H4 (cell line): ENCODE measurements around the gene PKIG. TPM values are rescaled to one million over a fixed set of nuclear protein-coding genes. Genes with fewer than 3 reads are reported as not detected.
A peak's percentile ranks its signal among the peaks of the same experiment; 100 is the strongest.
"Not testable (repeated sequence)": the region's sequence is repeated elsewhere in the genome, so short reads cannot be mapped to it uniquely, and the experiment has no call there.

Source experiments
- DNase-seq: peaks from one replicate; pipeline ENCODE4 v3.0.0-alpha.2; 2015; ENCODE audit warnings: low spot score
- total RNA-seq: library from RNA; depleted of rRNA; stranded (reverse); fragments of >200 nt; shearing (Covaris generic); gene quantifications from 2 replicates; pipeline ENCODE4 v1.2.3, GENCODE V29; 2014; rRNA removed

PKIG gene
- 73.8 and 77.3 TPM in 2 replicates for total RNA-seq

DNA sequence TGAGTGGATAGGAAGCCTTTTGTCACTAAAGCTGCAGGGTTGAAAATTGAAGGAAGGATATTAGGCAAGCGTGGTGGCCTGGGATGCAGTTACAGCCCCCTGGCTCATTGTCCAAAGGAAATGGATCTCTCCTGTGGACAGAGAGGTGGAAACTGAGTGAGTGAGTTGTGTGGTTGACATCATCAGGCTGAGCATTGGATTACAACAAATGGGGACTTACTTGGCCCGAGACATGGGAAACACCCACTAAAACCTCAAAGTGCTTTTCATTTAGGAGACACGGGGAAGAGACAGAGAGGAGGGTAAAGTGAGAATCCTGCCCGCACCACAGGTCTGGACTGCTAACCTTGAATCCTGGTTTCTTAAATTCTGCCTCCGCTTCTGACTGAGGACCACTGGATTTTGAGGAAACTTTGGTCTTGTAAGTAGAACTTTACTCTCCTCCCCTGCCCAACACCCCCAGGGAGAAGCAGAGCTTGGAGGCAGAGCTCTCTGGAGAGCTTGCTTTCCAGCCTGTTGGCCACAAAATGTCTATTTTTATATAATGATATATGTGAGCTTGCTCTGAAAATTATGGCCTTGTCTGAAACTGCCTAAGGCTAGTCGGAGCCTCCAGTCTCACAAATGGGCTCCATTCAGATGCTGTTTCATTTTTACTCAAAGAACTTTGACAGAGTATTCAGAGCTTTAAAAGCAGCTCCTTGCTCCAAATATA, at the start of gene PKIG:
PKIG (plus strand) TSS at position 269 of the 715 bp plus-strand sequence. CDS start 31,978 bp downstream, outside the sequence.
- peak; percentile 78 for DNase-seq

DNA sequence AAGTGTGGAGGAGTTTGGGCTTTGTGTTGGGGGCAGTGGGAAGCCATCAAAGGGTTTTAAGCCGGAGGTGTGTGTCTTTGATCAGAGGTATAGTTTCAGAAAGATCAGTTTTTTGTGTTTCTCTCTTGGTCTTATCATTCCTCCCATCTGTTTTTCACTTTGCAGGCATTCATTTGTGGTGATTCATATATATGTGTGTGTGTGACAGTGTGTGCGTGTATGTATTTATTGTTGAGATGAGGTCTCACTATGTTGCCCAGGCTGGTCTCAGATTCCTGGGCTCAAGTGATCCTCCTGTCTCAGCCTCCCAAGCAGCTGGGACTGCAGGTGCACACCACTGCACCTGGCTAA, 49.4 kb upstream of the PKIG start:
- no peak for DNase-seq

DNA sequence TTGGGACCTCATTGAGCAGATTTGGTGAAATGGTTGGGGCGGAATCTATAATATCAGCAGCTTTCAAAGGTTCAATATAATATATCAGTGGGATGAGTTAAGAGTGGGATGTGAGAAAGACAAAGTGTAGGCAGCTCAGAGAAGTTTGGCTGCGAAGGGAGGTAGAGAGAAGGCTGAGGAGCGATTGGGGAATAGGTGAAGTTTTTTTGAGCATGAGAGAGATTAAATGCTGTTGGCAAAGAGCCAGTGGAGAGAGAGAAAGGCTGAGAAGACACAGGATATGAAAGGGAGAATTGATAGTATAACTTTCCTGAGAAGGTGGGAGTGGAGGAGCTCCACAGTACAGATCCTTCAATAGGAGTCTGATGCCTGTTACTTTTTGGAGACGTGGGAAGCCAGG, 48.5 kb upstream of the PKIG start:
- DNase-seq, result no peak

DNA sequence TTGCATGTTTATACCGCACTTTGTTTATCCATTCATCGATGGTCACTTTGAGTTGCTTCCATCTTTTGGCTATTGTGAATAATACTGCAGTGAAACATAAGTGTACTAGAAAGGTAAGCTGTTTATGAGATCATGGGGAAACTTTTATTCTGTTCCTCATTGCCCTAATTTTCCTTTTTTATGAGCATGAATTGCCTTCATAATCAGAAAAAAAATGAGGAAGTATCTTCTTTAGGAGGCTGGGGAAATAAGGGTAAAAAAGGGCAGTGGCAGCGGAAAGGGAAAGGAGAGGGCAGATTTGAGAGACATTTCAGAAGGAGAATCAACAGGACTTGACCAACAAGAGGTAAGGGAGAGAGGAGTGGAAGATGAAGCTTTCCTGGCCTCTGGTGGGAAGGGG, 46.2 kb upstream of the PKIG start:
- DNase-seq, result no peak

DNA sequence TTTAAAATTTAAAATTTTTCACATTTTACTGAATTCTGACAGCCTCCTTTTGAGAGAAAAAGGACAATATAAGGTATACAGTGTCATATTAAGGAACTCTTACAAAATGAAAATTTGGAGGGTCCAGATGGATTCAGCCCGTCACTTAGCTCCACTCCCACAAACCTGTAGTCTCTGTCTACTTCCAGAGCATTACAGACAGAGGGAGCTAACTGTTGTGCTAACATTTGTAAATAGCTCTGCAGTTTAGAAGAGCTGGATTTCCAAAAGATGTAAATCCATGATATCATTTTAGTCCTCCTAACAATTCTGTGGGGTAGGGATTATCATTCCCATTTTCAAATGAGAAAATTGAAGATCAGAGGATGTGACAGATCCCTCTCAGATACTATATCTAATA, 44.4 kb upstream of the PKIG start:
- no peak for DNase-seq

DNA sequence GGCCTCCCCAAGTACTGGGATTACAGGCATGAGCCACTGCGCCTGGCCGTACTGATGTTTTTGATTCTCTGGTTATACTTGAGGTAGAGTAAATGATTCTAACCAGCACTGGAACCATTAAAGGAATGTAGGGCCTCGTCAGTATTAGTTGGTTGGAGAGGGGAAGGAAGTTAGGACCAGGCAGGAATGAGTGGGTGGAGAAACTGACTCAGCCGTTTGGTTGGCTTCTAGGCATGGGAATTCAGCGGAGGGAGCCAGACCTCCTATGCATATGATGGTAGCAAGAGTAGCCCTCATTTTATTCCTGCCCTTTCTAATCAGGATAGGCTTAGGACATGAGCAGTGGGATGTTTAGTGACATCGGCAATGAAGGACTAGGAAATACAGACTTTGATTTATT, 41.5 kb upstream of the PKIG start:
- DNase-seq, result no peak

DNA sequence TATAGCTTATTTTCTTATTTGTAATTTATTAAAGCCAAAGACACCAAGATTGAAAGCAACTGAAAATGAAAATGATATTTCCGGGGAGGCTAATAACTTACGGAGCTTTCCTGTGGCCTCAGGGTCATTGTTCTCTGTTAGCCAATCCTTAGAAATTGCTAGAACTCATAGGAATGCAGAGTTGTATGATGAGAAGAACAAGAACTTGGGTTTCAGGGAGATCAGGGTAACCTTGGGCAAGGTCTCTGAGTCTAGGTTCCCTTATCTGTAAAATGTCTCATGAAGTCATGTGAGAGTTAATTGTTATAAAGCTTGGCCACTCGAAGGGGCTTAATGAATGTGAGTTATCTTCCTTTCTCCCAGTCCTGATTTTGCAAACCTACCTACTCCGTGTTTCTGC, 40.4 kb upstream of the PKIG start:
- no peak for DNase-seq

DNA sequence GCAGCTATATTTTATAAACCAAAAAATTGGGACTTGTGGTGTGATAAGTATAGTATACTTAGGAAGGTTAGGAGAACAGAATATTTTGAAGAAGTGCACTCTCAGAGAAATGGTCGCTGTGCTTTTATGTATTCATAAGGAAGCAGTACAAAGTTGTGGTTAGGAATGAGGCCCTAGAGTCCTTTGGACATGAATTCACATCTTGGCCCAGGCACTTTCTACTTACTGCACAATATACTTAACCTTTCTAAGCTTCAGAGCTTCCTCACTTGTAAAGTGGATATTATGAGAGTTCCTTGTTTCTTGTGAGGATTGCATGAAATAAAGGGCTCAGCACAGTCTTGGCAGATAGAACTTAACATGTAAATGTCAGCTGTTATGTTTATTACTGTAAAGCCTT, 39.5 kb upstream of the PKIG start:
- DNase-seq, result no peak

DNA sequence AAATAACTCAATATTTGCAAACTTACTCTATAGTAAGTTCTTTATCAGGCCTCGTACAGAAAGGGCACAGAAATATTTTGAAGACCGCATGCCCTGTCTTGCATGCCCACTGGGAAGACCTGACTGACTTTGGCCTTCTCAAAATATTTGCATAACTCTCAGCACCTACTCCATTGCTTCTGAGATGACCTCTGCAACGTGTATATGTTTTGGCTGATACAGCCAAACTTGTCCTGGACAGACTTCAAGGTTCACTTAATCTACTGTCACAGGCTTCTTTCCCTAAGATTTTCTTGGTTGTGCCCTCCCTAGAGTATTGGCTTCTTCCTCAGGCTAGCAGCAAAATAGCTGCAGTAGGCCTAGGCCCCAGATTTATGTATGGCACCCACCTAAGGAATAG, 39.0 kb upstream of the PKIG start:
- DNase-seq, result no peak

DNA sequence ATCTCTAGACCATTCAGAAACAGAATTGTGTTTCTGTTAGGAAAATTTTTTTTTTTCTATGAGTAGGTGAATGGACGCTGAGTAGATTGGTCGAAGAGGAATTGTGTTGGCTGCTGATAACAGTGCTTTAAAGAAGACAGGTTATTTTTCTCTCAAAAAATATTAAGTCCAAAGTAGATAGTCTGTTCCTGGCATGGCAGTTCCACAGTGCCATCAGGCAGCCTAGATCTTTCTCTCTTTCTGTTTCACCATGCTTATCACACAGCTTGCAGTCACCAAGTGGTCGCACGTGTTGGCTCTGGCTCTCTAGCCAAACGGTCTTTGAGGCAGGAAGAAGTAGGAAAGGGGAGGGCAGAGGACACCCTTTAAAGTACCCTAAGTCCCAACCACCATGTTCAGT, 38.1 kb upstream of the PKIG start:
- DNase-seq, result no peak

DNA sequence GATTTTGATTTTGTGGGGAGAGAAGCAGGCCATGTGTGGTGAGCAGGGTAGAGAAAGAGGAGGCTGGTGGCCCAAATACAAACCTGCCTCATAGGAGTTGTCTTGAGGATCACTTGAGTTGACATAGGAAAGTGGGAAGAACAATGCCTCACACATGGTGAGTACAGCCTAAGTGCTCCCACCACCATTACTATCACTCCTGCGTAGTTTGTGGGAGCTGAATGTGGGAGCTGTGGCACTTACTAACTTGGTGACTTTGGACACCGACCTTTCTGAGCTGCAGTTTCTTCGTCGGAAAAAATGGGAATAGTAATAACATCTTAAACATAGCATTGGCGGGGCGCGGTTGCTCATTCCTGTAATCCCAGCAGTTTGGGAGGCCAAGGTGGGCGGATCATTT, 35.0 kb upstream of the PKIG start:
- no peak for DNase-seq

DNA sequence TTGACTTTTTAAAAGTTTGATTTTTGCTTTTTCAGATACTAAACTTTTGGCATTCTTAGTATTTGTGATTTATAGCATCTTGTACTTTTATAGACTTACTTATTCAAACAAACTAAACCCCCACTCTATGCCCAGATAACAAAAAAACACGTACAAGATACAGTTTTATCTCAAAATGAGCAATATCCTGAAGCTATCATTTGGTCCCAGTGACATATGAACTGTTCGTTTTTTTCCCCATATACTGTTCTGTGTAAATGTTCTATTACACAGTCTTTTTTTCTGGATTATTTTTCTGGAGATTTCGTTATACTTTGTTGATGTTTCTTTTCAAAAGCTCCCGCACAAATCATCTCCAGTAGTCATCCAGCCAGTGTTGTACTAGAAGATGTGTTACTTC, 33.3 kb upstream of the PKIG start:
- no peak for DNase-seq

DNA sequence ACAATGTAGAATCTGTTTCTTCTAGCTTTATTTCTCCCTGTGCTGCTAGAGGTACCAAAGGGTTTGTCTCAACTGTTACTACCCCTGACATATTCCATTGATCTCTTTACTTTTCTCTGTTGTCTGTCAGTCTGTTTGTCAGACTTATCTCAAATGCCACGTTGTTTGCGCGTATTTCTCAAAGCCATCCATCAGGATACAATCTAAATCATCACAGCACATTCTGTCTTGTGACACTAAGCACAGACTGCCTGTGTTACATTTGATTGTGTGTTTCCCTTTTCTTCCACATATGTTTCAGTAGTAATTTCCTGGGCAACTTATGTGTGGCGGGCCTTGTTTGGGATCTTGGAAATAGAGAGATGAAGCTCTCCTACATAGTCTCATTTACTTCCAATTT, 30.3 kb upstream of the PKIG start:
- no peak for DNase-seq

DNA sequence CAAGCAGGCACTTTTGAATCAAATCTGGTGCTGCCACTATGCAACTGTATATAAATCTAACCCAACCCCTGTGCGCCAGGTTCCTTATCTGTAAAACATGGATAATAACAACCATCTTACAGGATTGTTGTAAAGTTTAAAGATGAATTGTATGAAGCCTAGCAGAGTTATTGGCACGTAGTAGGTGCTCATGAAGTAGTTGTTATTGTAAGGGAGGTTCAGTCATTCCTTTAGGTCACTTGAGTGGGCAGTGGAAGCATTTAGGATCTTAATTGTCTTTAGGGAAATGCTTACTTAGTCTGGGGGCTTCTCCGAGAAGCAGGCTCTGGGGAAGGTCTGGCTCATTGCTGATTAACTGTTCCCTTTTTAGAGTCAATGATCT, 29.8 kb upstream of the PKIG start:
- DNase-seq, result no peak

DNA sequence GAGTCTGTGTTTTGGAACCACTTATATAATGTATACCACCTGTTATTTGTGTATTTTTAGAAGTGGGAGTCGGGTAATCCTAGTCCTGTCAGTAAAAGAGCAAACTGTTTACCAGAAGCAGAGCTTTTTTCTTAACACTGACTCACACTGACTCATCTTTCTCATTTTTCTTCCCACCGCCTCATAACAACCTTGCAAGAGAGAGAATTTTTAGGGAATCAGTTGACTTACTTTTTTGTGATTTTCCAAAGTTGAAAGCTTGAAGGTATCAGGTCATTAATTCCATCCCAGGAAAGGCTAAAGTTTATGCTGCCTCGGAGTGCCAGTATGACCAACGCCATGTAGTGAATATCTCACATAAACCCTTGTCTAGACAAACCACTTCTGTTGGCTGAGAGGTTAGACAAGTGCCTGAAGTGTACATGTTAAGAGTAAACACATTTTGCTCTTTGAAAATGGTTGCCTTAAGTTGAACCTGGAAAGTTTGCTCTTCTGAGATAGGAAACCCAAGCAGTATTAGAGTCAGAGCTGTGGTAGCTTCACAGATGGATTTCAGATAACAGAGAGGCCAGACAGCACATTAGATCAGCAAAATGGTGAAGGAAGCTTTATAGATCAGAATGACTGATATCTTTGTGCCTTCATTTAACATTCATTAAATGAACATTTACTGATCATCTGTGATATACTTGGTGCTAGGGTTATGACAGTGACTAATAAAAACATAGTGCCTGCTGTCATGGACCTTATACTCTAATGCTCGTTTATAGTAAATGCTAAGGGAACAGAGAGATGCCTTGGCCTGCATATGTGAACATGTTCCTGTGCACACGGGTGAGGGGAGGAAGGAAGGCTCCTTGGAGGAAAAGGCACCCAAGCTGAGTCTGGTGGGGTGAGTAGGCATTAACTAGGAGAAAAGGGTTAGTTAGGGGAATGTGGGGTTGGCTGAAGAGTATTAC, 29.1 kb upstream of the PKIG start:
- DNase-seq, result peak; percentile 65

DNA sequence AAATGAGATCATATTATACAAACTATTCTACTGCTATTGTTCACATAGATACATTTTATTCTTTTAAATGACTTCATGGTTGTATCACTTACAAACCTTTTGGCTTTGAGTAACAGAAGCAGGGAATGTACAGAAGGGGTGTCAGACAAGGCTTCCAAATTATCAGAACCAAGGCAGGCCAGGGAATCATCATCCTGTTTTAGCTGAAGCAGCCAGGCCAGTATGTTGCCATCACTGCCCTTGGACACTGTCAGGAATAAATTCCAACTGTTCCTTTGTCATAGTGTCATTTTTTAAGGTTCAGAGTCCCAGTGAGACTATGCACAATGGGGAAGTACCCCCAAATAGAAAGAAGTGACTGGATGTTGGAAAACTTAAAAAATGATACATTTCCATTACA, 23.1 kb upstream of the PKIG start:
- DNase-seq, result no peak

DNA sequence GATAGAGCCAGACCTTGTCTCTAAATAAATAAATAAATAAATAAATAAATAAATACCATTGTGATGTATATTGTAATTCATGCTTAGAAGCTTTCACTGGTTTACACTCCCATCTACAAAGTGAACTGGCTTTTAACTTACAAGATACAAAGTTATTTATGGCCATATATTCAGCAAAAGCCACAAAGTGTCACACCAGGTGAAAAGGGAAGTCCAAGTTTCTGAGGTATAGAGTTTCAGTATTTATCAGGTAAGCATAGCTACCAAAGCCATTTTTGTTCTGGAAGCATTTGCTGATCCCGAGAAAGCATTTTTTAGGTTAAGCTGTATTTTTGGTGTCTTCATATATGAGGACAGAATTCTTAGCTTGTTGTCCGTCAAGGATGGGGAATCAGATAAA, 22.1 kb upstream of the PKIG start:
- no peak for DNase-seq

DNA sequence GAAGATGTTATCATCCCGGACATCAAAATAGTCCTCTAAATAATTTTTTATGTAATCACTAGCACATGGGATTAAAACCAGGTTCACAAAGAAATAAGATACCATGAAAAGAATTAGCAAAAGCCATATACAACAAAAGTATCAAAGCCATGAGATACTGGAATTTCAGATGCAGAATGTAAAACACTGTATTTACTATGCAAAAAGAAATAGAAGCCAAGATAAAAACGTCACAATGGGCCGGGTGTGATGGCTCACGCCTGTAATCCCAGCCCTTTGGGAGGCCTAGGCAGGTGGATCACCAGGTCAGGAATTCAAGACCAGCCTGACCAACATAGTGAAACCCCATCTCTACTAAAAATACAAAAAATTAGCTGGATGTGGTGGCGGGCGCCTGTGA, 21.6 kb upstream of the PKIG start:
- DNase-seq, result not testable (repeated sequence)

DNA sequence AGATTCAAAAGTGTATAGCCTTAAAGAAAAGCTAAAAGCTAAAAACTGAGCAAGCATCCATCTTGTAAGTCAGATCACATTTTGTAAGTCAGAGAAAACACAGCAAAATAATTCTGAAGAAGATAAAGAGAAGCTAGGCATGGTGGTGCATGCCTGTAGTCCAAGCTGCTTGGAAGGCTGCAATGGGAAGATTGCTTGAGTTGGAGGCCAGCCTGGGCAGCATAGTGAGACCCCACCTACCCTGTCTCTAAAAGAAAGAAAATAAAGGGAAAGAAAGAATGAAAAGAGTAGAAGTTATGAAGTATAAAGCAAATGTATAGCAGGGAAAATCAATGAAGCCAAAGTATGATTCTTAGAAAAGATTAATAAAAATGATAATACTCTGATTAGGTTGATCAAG, 20.5 kb upstream of the PKIG start:
- DNase-seq, result no peak

DNA sequence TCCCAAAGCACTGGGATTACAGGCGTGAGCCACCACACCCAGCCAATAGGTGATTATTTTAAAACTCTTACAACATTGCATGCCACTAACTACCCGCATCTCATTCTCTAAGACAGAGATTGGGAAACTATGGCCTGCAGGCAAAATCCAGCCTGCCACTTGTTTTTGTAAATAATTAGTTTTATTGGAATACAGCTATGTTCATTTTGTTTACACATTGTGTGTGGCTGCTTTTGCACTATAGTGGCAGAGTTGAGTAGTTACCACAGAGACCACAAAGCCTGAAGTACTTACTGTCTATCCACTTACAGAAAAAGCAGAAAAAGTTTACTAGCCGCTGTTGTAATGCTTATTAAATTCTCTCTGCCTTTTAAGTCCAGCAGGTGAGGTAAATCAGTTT, 16.4 kb upstream of the PKIG start:
- peak; percentile 92 for DNase-seq

DNA sequence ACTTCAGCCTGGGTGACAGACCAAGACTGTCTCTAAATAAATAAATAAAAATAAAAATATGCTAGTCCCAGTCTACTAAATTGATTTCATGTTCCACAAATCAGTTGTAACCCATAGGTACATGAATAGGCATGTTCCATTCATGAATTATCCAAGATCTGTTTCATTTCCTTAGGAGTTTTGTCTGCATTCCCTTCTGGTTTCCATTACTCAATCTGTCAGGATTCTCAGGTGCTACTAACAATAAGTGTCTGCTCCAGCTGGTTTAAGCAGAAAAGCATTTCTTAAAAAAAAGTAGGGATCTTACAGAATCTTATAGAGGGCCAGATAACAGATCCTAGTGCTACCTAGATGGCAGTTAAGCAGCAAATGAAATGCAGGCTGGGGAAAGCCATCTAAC, 15.6 kb upstream of the PKIG start:
- no peak for DNase-seq

DNA sequence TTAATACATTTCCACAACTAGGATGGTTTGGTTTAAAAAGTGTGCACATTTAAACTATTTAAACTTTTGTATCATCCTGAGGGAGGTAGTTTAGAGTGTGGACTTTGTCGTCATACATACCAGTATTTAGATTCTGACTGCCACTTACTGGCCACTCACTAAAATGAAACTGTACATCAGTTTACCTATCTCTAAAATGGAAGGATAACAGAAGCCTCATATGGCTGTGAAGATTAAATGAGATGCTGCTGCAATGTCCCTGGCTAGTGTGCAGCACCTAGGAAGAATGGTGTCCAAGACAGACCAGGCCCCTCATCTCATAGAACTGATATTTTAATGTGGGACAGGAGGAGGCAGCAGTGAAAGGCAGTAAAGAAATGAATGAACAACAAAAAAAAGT, 12.0 kb upstream of the PKIG start:
- DNase-seq, result no peak

DNA sequence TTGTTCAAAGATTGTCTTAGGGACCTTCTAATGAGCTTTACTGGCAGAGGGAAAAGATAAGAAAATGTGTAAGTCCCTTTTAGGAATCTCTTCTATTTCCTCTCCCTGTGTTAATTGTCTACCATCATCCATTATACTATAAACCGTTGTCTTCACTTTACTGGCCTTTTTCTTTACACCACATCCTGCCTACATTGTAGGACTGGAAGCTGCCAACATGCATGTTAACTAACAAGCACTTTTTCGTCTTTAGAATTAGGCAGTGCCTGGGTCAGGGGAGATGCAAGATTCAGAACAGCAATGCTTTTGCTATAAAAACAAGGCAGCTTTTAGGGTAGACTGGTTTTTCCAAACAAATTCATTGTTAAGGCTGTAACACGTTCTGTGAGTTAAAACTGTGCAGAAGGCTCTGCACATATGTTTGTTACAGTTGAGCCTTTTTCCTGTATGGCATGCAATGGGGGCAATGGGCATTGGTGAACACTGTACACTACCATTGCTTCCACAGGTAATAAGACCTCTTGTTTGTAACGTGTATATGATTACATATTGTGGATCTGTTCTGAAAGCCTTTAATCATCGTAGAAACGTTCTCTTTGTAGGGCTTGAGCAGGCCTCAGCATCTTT, 10.9 kb upstream of the PKIG start:
- DNase-seq, result no peak
